HEK293 (cell line): ENCODE results near the gene INPP5A.

Experiments
- CTCF ChIA-PET: fragments of 350-600 bp; formaldehyde crosslinking; extraction: SDS; loops from one replicate; lab custom pipeline; 2021; ENCODE audit warnings: antibody characterized with exemption; lab: Yijun Ruan, JAX
- POLR2A ChIA-PET: fragments of 300-600 bp; formaldehyde crosslinking; extraction: SDS; loops from one replicate; lab custom pipeline; 2020; ENCODE audit warnings: antibody characterized with exemption, inconsistent platforms; lab: Yijun Ruan, JAX
- H3K27ac ChIP-seq: fragments of 200-500 bp; sonication (Bioruptor generic); 2 replicates; pipeline ENCODE4 v1.5.1; 2014; ENCODE audit warnings: low read depth, low read length, control low read depth, inconsistent platforms; ENCODE audit errors: extremely low read depth
- H3K36me3 ChIP-seq, 2 experiments: fragments of 200-500 bp in 1 of 2; sonication (Bioruptor generic) in 1 of 2; 1 replicate in 1 of 2; 2 replicates in 1 of 2; pipeline ENCODE4 v1.5.1; 2014 to 2017; ENCODE audit warnings: inconsistent platforms in 2 of 2, low read length in 2 of 2; ENCODE audit not compliant: control insufficient read depth in 2 of 2, insufficient read depth in 1 of 2
- H3K4me1 ChIP-seq: fragments of 200-500 bp; sonication (Bioruptor generic); 2 replicates; pipeline ENCODE4 v1.5.1; 2014; ENCODE audit warnings: mild to moderate bottlenecking, low read length, inconsistent platforms; ENCODE audit not compliant: control insufficient read depth, insufficient read depth
- H3K4me3 ChIP-seq: 2 replicates; pipeline ENCODE4 v1.5.1; 2011; ENCODE audit warnings: low read depth, mild to moderate bottlenecking, control low read depth, low read length, moderate library complexity
- H3K9me3 ChIP-seq: fragments of 200-500 bp; sonication (Bioruptor generic); 2 replicates; pipeline ENCODE4 v1.5.1; 2014; ENCODE audit warnings: low read depth, low read length, inconsistent platforms; ENCODE audit not compliant: control insufficient read depth, insufficient read depth
- BCL11A ChIP-seq: fragments of 450-650 bp; formaldehyde crosslinking; IDR thresholded peaks from 2 replicates; pipeline ENCODE4 v1.5.1; 2016; ENCODE audit warnings: low read depth, missing biosample characterization, missing genetic modification characterization
- BCL11B ChIP-seq: fragments of 450-650 bp; formaldehyde crosslinking; IDR thresholded peaks from 2 replicates; pipeline ENCODE4 v1.5.1; 2016; ENCODE audit warnings: low read depth, missing biosample characterization, missing genetic modification characterization
- FEZF1 ChIP-seq: fragments of 450-650 bp; formaldehyde crosslinking; IDR thresholded peaks from 2 replicates; pipeline ENCODE4 v1.5.1; 2016; ENCODE audit warnings: missing biosample characterization, missing genetic modification characterization
- MYNN ChIP-seq: fragments of 450-650 bp; formaldehyde crosslinking; IDR thresholded peaks from 2 replicates; pipeline ENCODE4 v1.5.1; 2016; ENCODE audit warnings: missing biosample characterization, missing genetic modification characterization, borderline replicate concordance
- OSR2 ChIP-seq: fragments of 450-650 bp; formaldehyde crosslinking; IDR thresholded peaks from 2 replicates; pipeline ENCODE4 v1.5.1; 2016; ENCODE audit warnings: missing biosample characterization, missing genetic modification characterization
- TCF7L2 ChIP-seq: IDR thresholded peaks from 2 replicates; pipeline ENCODE4 v1.6.1; 2011; ENCODE audit warnings: low read depth, mild to moderate bottlenecking, inconsistent platforms, low read length, moderate library complexity, borderline replicate concordance
- TRIM28 ChIP-seq: IDR thresholded peaks from 2 replicates; pipeline ENCODE4 v1.6.1; 2011; ENCODE audit warnings: low read length, control low read depth, borderline replicate concordance
- TSHZ1 ChIP-seq: fragments of 450-650 bp; formaldehyde crosslinking; IDR thresholded peaks from 2 replicates; pipeline ENCODE4 v1.5.1; 2016; ENCODE audit warnings: missing biosample characterization, missing genetic modification characterization, borderline replicate concordance
- ZBTB10 ChIP-seq: fragments of 450-650 bp; formaldehyde crosslinking; IDR thresholded peaks from 2 replicates; pipeline ENCODE4 v1.5.1; 2016; ENCODE audit warnings: missing biosample characterization, missing genetic modification characterization
- ZFHX2 ChIP-seq: fragments of 450-650 bp; formaldehyde crosslinking; conservative IDR thresholded peaks from 2 replicates; pipeline ENCODE4 v1.5.1; 2016; ENCODE audit warnings: missing biosample characterization, missing genetic modification characterization
- ZFP37 ChIP-seq: fragments of 450-650 bp; formaldehyde crosslinking; IDR thresholded peaks from 2 replicates; pipeline ENCODE4 v1.5.1; 2016; ENCODE audit warnings: missing biosample characterization, missing genetic modification characterization
- ZNF10 ChIP-seq: fragments of 450-650 bp; formaldehyde crosslinking; IDR thresholded peaks from 2 replicates; pipeline ENCODE4 v1.5.1; 2017; ENCODE audit warnings: missing biosample characterization, missing genetic modification characterization
- ZNF362 ChIP-seq: fragments of 450-650 bp; formaldehyde crosslinking; IDR thresholded peaks from 2 replicates; pipeline ENCODE4 v1.5.1; 2016; ENCODE audit warnings: missing biosample characterization, missing genetic modification characterization
- ZNF426 ChIP-seq: fragments of 450-650 bp; formaldehyde crosslinking; IDR thresholded peaks from 2 replicates; pipeline ENCODE4 v1.5.1; 2017; ENCODE audit warnings: missing biosample characterization, missing genetic modification characterization, mild to moderate bottlenecking, inconsistent platforms, moderate library complexity
- ZNF449 ChIP-seq: fragments of 450-650 bp; formaldehyde crosslinking; IDR thresholded peaks from 2 replicates; pipeline ENCODE4 v1.5.1; 2017; ENCODE audit warnings: missing biosample characterization, mild to moderate bottlenecking, missing genetic modification characterization, moderate library complexity
- ZNF518A ChIP-seq: fragments of 450-650 bp; formaldehyde crosslinking; conservative IDR thresholded peaks from 2 replicates; pipeline ENCODE4 v1.5.1; 2016; ENCODE audit warnings: low read depth, missing biosample characterization, missing genetic modification characterization
- ZNF560 ChIP-seq: fragments of 450-650 bp; formaldehyde crosslinking; IDR thresholded peaks from 2 replicates; pipeline ENCODE4 v1.5.1; 2017; ENCODE audit warnings: missing biosample characterization, missing genetic modification characterization, borderline replicate concordance
- ZNF792 ChIP-seq: fragments of 450-650 bp; formaldehyde crosslinking; IDR thresholded peaks from 2 replicates; pipeline ENCODE4 v1.5.1; 2016; ENCODE audit warnings: missing biosample characterization, missing genetic modification characterization
- ZSCAN18 ChIP-seq: fragments of 450-650 bp; formaldehyde crosslinking; IDR thresholded peaks from 2 replicates; pipeline ENCODE4 v1.5.1; 2016; ENCODE audit warnings: missing biosample characterization, missing genetic modification characterization

Gene INPP5A

GRCh38 chr10:132593900-132594876 is 56.6 kb downstream of the INPP5A start (continued):
- peak; percentile 98 for TF ChIP-seq ZFHX2 (tag by site-specific recombination)

GRCh38 chr10:132595021-132595420 is 57.4 kb downstream of the INPP5A start:
- CTCF ChIA-PET: no interaction called here
- Histone ChIP-seq H3K36me3 (no peaks in the 10 kb centered on the region), H3K4me1 (peaks cover 14% of the 10 kb centered on the region; the same call in 1 of the 2 replicates), H3K4me3 (no peak overlapping the region), H3K27ac (no peak overlapping the region), H3K9me3 (no peaks in the 10 kb centered on the region)
- POLR2A ChIA-PET: no interaction called here
- no peak for TF ChIP-seq FEZF1 (tag by site-specific recombination)
- no peak for TF ChIP-seq BCL11A (tag by site-specific recombination)
- no peak for TF ChIP-seq OSR2 (tag by site-specific recombination)
- no peak for TF ChIP-seq ZNF560 (tag by site-specific recombination)
- no peak for TF ChIP-seq TCF7L2
- TF ChIP-seq MYNN: no peak
- no peak for TF ChIP-seq BCL11B (tag by site-specific recombination)
- no peak for TF ChIP-seq ZNF426 (tag by site-specific recombination)
- no peak for TF ChIP-seq ZNF518A (tag by site-specific recombination)
- no peak for TF ChIP-seq ZSCAN18 (tag by site-specific recombination)
- TF ChIP-seq ZNF792 (tag by site-specific recombination): no peak
- no peak for TF ChIP-seq ZNF10
- TF ChIP-seq TSHZ1 (tag by site-specific recombination): no peak
- TF ChIP-seq TRIM28: no peak
- no peak for TF ChIP-seq ZNF362 (tag by site-specific recombination)
- TF ChIP-seq ZFP37 (tag by site-specific recombination): no peak
- no peak for TF ChIP-seq ZBTB10 (tag by site-specific recombination)
- TF ChIP-seq ZNF449: no peak
